SK-N-MC (cell line): ENCODE data around the gene AATK.

Experiments
- EZH2 ChIP-seq: fragments of 200-600 bp; sonication (generic); IDR thresholded peaks from one replicate; pipeline ENCODE4 v1.6.1; 2017; ENCODE audit warnings: antibody characterized with exemption
- FOXP2 ChIP-seq: optimal IDR thresholded peaks from 2 replicates; pipeline ENCODE3; 2011; ENCODE audit warnings: mild to moderate bottlenecking, moderate library complexity; ENCODE audit not compliant: insufficient read depth; ENCODE audit errors: extremely low read length, control extremely low read depth
- POLR2AphosphoS5 ChIP-seq: IDR thresholded peaks from 2 replicates; pipeline ENCODE4 v1.6.1; 2012; ENCODE audit warnings: mild to moderate bottlenecking, low read depth, low read length, borderline replicate concordance

DNA sequence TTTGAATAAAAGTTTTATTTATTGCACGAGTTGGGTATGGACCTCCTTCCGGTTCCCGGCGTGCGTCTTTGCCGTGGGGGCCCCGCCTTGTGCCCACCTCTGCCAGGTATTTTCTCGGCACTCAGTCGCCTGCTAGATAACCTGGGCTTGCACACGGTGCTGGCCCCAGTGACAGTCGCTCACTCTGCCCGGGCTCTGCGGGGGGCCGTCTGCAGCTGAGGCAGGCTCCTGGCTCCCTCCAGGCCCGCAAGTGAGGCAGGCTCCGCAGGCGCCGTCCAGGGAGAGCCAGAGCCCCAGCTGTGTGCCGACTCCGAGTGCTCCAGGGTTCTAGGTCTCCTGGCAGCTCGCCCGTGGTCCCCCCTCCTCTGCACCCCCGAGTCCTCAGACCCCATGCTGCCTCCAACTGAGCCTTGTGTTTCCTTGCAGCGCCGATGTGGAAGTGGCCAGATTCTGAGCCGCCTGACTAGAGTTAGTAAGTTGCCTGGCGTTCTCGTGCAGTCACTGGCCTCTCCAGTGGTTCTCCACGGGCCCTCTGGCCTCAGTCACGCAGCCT lies 55.5 kb downstream of the AATK start:
- TF ChIP-seq EZH2, result no peak
- no peak for TF ChIP-seq POLR2AphosphoS5
- TF ChIP-seq FOXP2, result no peak
